Mesodermal cell (in vitro differentiated cells): ENCODE measurements around the gene DYNC1I2.

Experiments used
- H3K27ac ChIP-seq: 2 replicates; pipeline ENCODE4 v1.7.0; 2013; ENCODE audit warnings: mild to moderate bottlenecking, low read depth, low read length, moderate library complexity; ENCODE audit not compliant: severe bottlenecking
- H3K36me3 ChIP-seq: 2 replicates; pipeline ENCODE4 v1.7.1; 2013; ENCODE audit warnings: mild to moderate bottlenecking, low read length, moderate library complexity; ENCODE audit not compliant: control insufficient read depth, insufficient read depth
- H3K4me1 ChIP-seq: one replicate; pipeline ENCODE4 v1.7.1; 2013; ENCODE audit warnings: mild to moderate bottlenecking, low read length; ENCODE audit not compliant: insufficient read depth, control insufficient read depth, poor library complexity, severe bottlenecking
- H3K4me3 ChIP-seq: 2 replicates; pipeline ENCODE4 v1.7.0; 2013; ENCODE audit warnings: low read length, control low read depth, mild to moderate bottlenecking; ENCODE audit not compliant: insufficient read depth, poor library complexity, severe bottlenecking; ENCODE audit errors: extremely low read depth
- H3K9me3 ChIP-seq: 2 replicates; pipeline ENCODE4 v1.7.1; 2013; ENCODE audit warnings: mild to moderate bottlenecking, low read length, moderate library complexity; ENCODE audit not compliant: control insufficient read depth
- WGBS, 2 experiments: methylation state at CpG; one replicate each; pipeline ENCODE4 v1.1.5; 2013; ENCODE audit warnings: missing lambda C conversion rate in 2 of 2; ENCODE audit not compliant: insufficient coverage in 2 of 2; 5-methylcytosine and 5-hydroxymethylcytosine counted together

The DYNC1I2 gene

DNA sequence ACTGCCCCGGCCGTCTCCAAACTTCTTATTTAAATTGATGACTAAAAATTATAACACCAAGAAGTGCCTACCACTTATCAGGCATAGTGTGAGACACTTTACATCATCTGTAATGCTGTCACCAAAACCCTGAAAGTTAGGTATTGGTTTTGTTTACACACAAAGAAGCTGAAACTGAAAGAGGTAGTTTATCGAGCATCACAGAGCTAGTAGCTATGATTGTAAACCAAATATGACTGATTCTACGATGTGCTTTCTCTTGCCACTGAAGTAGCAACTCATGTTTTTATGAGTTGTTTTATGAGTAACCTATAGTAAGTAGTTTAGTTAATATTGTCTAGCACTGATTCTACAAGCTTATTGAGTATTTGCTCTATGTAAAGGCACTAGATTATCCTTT lies 31.5 kb downstream of the DYNC1I2 start:
- Histone ChIP-seq H3K4me1 (no peaks in the 10 kb centered on the region), H3K27ac (no peak overlapping the region), H3K36me3 (peaks cover 39% of the 10 kb centered on the region), H3K4me3 (no peak overlapping the region), H3K9me3 (no peaks in the 10 kb centered on the region)
- 86 to 100% methylated on average over 3 of the region's 4 CpGs for WGBS, 2 experiments

DNA sequence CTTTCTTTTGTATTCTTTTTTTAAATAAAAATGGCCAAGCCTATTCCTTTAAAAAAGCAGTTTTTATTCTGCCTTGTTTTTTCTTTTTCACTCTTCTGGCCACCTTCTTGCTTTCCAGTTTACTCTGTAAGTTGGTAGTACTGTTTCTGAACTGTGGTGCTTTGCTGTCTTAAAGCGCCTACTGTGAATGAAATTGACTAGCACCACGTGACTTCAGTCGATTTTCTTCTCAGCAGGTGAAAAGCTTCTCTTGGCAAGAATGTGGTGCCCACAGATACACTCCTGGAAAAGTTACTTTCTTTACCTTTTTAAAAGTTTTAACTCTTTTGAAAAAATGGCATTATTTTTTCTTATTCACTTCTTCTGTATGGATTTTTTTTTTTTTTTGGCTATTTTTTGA lies 32.4 kb downstream of the DYNC1I2 start:
- H3K4me1 ChIP-seq: no peaks in the 10 kb centered on the region
- H3K27ac ChIP-seq: no peak overlapping the region
- WGBS, 2 experiments: 90% methylated on average over 3 of the region's 3 CpGs; no CpG with 5 or more reads in 1 of the 2 experiments
- H3K4me3 ChIP-seq: no peak overlapping the region
- H3K36me3 ChIP-seq: peaks cover 47% of the 10 kb centered on the region
- no peaks in the 10 kb centered on the region for H3K9me3 ChIP-seq

DNA sequence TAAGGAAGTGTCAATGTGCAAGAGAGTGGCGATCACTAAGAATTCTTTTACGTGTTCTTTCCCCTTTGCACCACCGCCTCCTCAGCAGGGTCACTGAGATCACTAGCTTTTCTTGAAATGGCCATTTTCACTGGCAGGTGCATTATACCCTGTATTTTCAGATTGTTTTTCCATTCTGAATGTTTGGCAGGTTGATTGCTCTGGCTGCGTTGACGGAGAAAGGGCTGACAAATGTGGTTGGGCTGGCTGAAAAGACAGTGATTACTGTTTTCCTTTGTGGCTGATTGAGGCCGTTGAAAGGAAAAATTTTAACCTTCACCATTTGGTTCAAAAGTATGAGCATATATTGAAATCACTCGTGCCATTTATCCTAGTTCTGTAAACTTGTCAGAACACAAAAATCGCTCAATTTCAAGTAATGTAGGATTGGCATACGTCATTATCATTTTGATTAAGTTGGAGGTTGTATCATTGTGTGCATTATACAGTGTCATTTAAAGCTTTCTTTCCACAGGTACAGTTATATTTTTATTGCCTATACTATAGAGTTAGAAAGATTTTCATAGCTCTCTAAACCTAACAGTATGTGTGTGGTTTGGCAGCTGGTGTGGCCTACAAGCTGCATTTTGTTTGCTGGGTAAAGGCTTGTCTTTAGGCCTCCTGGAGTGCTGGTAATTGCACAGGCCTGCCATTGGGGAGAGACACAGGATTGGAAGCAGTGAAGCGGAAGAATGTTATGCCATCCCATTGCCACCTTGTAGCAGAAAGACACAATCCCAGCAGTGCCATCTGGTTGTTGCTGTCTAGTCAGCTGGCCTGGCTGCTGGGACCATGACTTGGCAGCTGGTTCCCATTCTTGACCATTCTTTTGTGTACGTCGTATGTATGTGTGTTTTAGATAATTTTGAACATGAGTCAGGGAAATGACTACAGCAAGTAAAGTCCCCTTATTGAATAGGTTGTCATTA lies 36.7 kb downstream of the DYNC1I2 start:
- Histone ChIP-seq H3K4me3 (no peak overlapping the region), H3K27ac (no peak overlapping the region), H3K9me3 (no peaks in the 10 kb centered on the region), H3K4me1 (no peaks in the 10 kb centered on the region), H3K36me3 (peaks cover 54% of the 10 kb centered on the region)
- 89 to 100% methylated on average over 3 to 4 of the region's 12 CpGs for WGBS, 2 experiments

DNA sequence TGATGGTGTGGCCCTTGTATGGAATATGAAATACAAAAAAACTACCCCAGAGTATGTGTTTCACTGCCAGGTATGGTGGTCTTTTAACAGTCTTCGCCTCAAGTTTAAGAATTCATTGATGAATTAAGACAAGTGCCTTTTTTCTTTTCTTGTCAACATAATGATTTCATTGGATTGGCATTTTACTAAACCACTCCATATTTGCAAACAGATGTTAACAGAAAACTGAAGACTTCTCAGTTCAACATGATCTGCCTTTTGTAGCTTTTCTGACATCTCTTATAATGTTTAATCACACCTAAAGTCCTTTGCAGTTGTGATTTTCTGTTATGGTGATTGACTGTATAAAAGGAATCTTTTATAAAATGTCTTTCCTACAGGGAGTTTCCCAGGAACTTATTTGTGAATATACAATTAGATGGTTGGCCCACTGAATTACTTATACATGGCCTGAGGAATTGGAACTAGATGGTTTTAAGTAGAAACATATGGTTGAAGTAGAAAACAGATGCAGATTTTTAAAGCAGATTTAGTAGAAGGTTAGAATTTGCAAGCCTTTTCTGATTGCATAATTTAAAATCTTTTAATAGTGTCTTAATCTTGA lies 39.7 kb downstream of the DYNC1I2 start:
- no peaks in the 10 kb centered on the region for H3K4me1 ChIP-seq
- no peaks in the 10 kb centered on the region for H3K9me3 ChIP-seq
- peaks cover 62% of the 10 kb centered on the region for H3K36me3 ChIP-seq
- H3K27ac ChIP-seq: no peak overlapping the region
- H3K4me3 ChIP-seq: no peak overlapping the region
- WGBS, 2 experiments: no CpG with 5 or more reads among the region's 1 CpG

DNA sequence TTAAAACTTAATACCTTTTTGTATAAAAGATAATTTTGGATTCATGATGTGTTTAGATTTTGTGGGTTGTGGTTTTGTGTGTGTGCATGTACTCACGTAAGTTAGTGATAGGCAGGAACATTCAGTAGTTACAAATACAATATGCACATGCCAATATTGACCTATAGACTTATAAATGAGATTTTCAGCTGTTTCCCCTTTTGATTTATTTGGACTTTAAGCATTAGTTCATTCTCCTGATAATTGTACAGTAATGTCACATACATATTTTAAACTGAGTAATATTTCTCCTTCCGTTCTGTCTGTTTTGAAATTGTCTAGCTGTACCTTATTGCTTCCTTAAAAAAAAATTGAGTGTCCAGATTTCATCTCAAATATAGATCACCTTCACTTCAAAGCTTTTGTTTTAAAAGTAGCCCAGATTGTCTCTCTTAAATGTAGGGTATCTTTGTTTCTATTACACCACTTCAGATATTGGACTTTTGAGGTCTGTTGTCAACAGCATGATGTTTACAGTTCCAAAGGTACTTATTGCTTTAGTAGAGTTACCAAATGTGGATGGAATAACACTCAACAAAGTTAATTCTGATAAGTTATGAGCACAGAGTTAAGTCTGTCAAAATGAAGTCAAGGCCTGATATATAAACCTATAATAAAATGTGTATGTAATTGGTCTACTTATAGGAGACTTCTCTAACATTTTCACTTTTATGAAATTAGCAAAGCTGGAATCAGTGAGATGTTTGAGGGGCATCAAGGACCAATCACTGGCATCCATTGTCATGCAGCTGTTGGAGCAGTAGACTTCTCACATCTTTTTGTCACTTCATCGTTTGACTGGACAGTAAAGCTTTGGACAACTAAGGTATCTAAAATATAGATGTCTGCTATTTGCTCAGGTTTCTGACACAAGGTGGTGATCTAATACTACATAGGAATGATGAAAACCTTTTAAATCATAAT lies 42.0 kb downstream of the DYNC1I2 start:
- H3K27ac ChIP-seq: no peak overlapping the region
- no CpG with 5 or more reads among the region's 3 CpGs for WGBS, 2 experiments
- peaks cover 73% of the 10 kb centered on the region for H3K36me3 ChIP-seq
- no peak overlapping the region for H3K4me3 ChIP-seq
- no peaks in the 10 kb centered on the region for H3K4me1 ChIP-seq
- H3K9me3 ChIP-seq: no peaks in the 10 kb centered on the region

DNA sequence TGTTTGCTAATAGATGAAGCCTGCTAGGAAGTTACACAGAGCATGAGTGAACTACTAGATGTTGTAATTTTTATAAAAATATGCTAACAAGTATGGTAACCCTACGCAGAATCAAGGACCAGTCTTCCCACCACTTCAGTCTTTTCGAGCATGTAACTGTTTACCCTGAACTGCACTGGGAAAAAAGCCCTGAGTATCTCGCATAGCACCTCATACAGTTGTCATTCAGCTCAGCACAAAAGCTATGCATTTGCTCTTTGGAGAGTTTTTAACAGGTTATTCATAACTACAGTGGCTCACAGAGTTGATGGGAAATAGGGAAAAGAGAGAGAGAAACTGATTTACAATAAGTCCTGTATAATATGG lies 42.7 kb downstream of the DYNC1I2 start:
- H3K27ac ChIP-seq: no peak overlapping the region
- H3K36me3 ChIP-seq: peaks cover 76% of the 10 kb centered on the region
- no peaks in the 10 kb centered on the region for H3K9me3 ChIP-seq
- no peaks in the 10 kb centered on the region for H3K4me1 ChIP-seq
- H3K4me3 ChIP-seq: no peak overlapping the region
- WGBS, 2 experiments: 63 to 100% methylated on average over 1 to 3 of the region's 3 CpGs

DNA sequence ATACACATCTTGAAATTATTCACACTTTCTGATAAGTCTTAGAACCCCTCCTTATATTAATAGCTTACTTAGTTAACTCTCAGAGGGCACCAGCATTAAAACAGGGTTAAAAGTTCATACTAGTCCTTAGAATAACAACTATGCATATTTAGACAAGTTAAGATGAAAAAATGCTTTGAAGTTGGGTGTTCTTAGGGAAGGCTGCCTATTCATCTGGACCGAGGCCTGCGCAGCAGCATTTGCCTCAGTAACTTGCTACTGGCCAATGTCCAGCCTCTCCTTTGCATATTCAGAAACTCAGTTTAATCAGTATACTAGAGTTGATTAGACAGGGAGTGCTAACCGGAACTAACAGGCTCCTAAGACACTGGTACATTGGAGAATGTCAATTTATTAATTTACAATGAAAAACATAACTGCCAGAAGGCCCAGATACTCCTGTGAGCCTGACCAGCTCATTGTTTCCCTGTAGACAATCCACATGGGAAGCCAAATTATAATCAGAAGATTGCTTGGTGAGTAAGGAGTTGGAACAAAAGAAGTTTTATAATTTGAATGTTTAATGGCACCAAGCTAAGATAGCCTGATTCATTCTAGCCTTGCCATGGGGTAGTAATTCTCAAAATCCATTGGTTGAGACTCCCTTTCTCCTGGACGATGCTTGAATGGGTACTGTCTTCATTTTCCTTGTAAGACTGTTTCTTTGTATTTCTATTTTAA lies 48.9 kb downstream of the DYNC1I2 start:
- 100% methylated on average over 2 of the region's 4 CpGs; no CpG with 5 or more reads in 1 of the 2 experiments for WGBS, 2 experiments
- Histone ChIP-seq H3K27ac (no peak overlapping the region), H3K9me3 (no peaks in the 10 kb centered on the region), H3K4me3 (no peak overlapping the region), H3K4me1 (no peaks in the 10 kb centered on the region), H3K36me3 (peaks cover 82% of the 10 kb centered on the region)

DNA sequence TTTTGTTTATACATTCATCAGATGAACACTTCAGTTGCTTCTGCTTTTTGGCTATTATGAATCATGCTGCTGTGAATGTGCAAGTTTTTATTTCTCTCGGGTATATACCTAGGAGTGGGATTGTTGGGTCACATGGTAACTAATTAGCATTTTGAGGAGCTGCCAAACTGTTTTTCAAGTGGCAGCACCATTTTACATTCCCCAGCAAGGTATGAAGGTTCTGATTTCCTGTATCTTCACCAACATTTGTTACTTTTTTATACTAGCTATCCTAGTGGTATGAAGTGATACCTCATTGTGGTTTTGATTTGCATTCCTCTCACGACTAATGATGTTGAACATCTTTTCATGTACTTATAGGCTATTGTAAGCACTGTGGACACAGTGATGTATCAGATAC lies 53.9 kb downstream of the DYNC1I2 start:
- H3K4me1 ChIP-seq: no peaks in the 10 kb centered on the region
- H3K9me3 ChIP-seq: no peaks in the 10 kb centered on the region
- H3K4me3 ChIP-seq: no peak overlapping the region
- H3K36me3 ChIP-seq: peaks cover 79% of the 10 kb centered on the region
- WGBS, 2 experiments: 94% methylated on average over 2 of the region's 2 CpGs; no CpG with 5 or more reads in 1 of the 2 experiments
- H3K27ac ChIP-seq: no peak overlapping the region

DNA sequence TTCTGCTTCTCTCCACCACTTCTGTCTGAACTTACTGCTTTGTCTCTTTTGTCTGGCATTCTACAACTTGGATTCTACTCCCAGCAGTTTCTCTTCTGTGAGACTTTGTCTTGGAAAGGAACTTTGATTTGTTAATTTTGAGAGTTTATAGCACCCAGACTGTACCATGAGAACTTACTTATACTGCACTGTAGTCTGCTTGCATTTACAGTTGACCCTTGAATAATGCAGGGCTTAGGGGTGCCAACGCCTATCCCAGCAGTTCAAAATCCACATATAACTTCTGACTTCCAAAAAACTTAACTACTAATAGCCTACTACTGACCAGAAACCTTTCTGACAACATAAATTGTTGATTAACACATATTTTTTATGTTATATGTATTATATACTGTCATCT lies 55.5 kb downstream of the DYNC1I2 start:
- no peak overlapping the region for H3K4me3 ChIP-seq
- H3K4me1 ChIP-seq: no peaks in the 10 kb centered on the region
- H3K36me3 ChIP-seq: peaks cover 77% of the 10 kb centered on the region
- H3K27ac ChIP-seq: no peak overlapping the region
- H3K9me3 ChIP-seq: no peaks in the 10 kb centered on the region
- WGBS, 2 experiments: no CpG with 5 or more reads among the region's 1 CpG

DNA sequence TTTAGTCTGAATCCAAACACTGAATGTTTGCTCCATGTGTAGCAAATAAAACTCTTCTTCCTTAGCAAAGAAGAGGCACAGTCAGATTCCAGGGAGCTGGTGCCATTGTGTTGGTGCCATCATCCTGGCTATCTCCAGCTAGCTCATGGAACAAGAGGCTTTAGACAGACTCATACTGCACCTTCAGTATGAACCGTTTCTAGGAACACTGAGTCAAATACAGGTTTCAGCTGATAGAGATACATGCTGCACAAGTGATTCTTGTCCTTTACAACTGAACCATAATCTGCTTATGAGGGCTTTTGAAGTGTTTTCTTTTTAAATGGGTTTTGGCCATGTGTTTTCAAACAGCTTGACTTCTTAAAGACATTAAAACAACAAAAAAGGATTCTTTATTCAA lies 57.9 kb downstream of the DYNC1I2 start:
- WGBS, 2 experiments: 83 to 100% methylated on average over 1 of the region's 1 CpG
- Histone ChIP-seq H3K4me1 (no peaks in the 10 kb centered on the region), H3K4me3 (no peak overlapping the region), H3K27ac (no peak overlapping the region), H3K36me3 (peaks cover 76% of the 10 kb centered on the region), H3K9me3 (no peaks in the 10 kb centered on the region)
